BJ (cell line): ENCODE results near the gene RBPJ. TPM values are rescaled to one million over a fixed set of nuclear protein-coding genes. Genes with fewer than 3 reads are reported as not detected.

ENCODE experiments used
- CTCF ChIA-PET: fragments of 350-600 bp; formaldehyde crosslinking; extraction: SDS; loops from one replicate; lab custom pipeline; 2021; ENCODE audit warnings: antibody characterized with exemption, inconsistent platforms; lab: Yijun Ruan, JAX
- POLR2A ChIA-PET: fragments of 300-600 bp; sonication (Branson Sonifier 250); formaldehyde crosslinking; extraction: SDS; loops from one replicate; lab custom pipeline; 2021; ENCODE audit warnings: antibody characterized with exemption; lab: Charles Lee
- DNase-seq: peaks from one replicate; pipeline ENCODE4 v3.0.0-alpha.2; 2011; ENCODE audit warnings: low read depth
- H3K27me3 ChIP-seq: 2 replicates; pipeline ENCODE4 v1.6.0; 2011; ENCODE audit warnings: low read length; ENCODE audit not compliant: control insufficient read depth, insufficient read depth
- H3K36me3 ChIP-seq: 2 replicates; pipeline ENCODE4 v1.5.1; 2011; ENCODE audit warnings: low read length; ENCODE audit not compliant: control insufficient read depth, insufficient read depth
- H3K4me3 ChIP-seq: 2 replicates; pipeline ENCODE4 v1.5.1; 2011; ENCODE audit warnings: low read depth, mild to moderate bottlenecking, control low read depth, low read length
- polyA plus RNA-seq: library from polyadenylated mRNA; depleted of rRNA; stranded (reverse); fragments of >200 nt; gene quantifications from 2 replicates; pipeline ENCODE4 v1.2.3, GENCODE V29; 2011; rRNA removed
- TF ChIP-seq, protein P1 (sequence below): IDR thresholded peaks from 2 replicates; pipeline ENCODE4 v1.5.1; 2011; ENCODE audit warnings: low read depth, mild to moderate bottlenecking, control low read depth, inconsistent platforms, low read length, moderate library complexity; ENCODE audit not compliant: insufficient read depth

RBPJ gene
- polyA plus RNA-seq, 1 experiment: 31.6 TPM

GRCh38 chr4:26484516-26484915, 163.7 kb downstream of the RBPJ start:
- H3K27me3 ChIP-seq: peaks cover 10% of the 10 kb centered on the region
- no peak for DNase-seq
- H3K36me3 ChIP-seq: no peaks in the 10 kb centered on the region
- TF ChIP-seq, protein P1, sequence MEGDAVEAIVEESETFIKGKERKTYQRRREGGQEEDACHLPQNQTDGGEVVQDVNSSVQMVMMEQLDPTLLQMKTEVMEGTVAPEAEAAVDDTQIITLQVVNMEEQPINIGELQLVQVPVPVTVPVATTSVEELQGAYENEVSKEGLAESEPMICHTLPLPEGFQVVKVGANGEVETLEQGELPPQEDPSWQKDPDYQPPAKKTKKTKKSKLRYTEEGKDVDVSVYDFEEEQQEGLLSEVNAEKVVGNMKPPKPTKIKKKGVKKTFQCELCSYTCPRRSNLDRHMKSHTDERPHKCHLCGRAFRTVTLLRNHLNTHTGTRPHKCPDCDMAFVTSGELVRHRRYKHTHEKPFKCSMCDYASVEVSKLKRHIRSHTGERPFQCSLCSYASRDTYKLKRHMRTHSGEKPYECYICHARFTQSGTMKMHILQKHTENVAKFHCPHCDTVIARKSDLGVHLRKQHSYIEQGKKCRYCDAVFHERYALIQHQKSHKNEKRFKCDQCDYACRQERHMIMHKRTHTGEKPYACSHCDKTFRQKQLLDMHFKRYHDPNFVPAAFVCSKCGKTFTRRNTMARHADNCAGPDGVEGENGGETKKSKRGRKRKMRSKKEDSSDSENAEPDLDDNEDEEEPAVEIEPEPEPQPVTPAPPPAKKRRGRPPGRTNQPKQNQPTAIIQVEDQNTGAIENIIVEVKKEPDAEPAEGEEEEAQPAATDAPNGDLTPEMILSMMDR: no peak
- ChIA-PET POLR2A (no interaction called here), CTCF (no interaction called here)
- no peak overlapping the region for H3K4me3 ChIP-seq

Other genes with a start within 250 kb of the RBPJ start
- gene CCKAR, start 169.5 kb downstream of the RBPJ start, polyA plus RNA-seq: 0.12 and 0.17 TPM in 2 replicates